Testis (tissue), 3 donors: Measurements from ENCODE around the gene RFX7. TPM values are rescaled to one million over a fixed set of nuclear protein-coding genes. Genes with fewer than 3 reads are reported as not detected.
"Not testable (repeated sequence)": the region's sequence is repeated elsewhere in the genome, so short reads cannot be mapped to it uniquely, and the experiment has no call there.

Experiments used
- DNase-seq: peaks from one replicate; pipeline ENCODE4 v3.0.0-alpha.2; 2019
- H3K27ac ChIP-seq, 2 donors: fragments of 200-600 bp; sonication (generic); one replicate each; pipeline ENCODE4 v1.5.1; 2019
- H3K27me3 ChIP-seq: fragments of 200-600 bp; sonication (generic); one replicate; pipeline ENCODE4 v1.5.1; 2019
- H3K36me3 ChIP-seq: fragments of 200-600 bp; sonication (generic); one replicate; pipeline ENCODE4 v1.5.1; 2017; ENCODE audit warnings: low read depth; ENCODE audit errors: missing control alignments
- H3K4me1 ChIP-seq: fragments of 200-600 bp; sonication (generic); one replicate; pipeline ENCODE4 v1.5.1; 2019
- H3K4me3 ChIP-seq, 2 donors: fragments of 200-600 bp; sonication (generic); one replicate each; pipeline ENCODE4 v1.5.1; 2017 to 2019
- H3K9me3 ChIP-seq: fragments of 200-600 bp; sonication (generic); one replicate; pipeline ENCODE4 v1.5.1; 2017
- CTCF ChIP-seq, 3 experiments: fragments of 450-650 bp in 2 of 3; fragments of 200-600 bp in 1 of 3; sonication (generic) in 1 of 3; IDR thresholded peaks; one replicate each; pipeline ENCODE4 v1.5.1; 2016 to 2019; ENCODE audit warnings: antibody characterized with exemption in 3 of 3, mild to moderate bottlenecking in 2 of 3, moderate library complexity in 1 of 3
- POLR2A ChIP-seq: fragments of 450-650 bp; IDR thresholded peaks from one replicate; pipeline ENCODE4 v1.6.1; 2017; ENCODE audit warnings: antibody characterized with exemption, mild to moderate bottlenecking, moderate library complexity
- WGBS, 2 donors: methylation state at CpG; one replicate each; pipeline ENCODE4 v1.1.5; 2018; 5-methylcytosine and 5-hydroxymethylcytosine counted together
- intact Hi-C: fragments of 100-400 bp; cut with DNase I; formaldehyde crosslinking; loops from one replicate; pipeline ENCODE4 v1.15.1; 2023; ENCODE audit warnings: low total_unique reads
- polyA plus RNA-seq: library from polyadenylated mRNA; stranded (reverse); fragments of 350-450 nt; fragmentation: Illumina TruSeq; extraction: RNeasy Lipid Tissue Mini Kit (QIAGEN cat#74804); gene quantifications from one replicate; pipeline ENCODE4 v1.2.3, GENCODE V29; 2014; ENCODE audit warnings: low read depth, low replicate concordance; ENCODE audit not compliant: insufficient read depth
- total RNA-seq, 2 donors: library from RNA; depleted of rRNA; stranded (reverse); fragments of >200 nt; gene quantifications; one replicate each; pipeline ENCODE4 v1.2.3, GENCODE V29; 2016

RFX7 gene
- total and polyA plus RNA-seq, 3 donors from 2014 or later, result 17.5 to 21.6 (median 19.7) TPM

GRCh38 chr15:56208185-56208584 is 35.5 kb downstream of the RFX7 start:
- no peaks in the 10 kb centered on the region for H3K36me3 ChIP-seq
- 78 to 79% methylated on average over 2 of the region's 2 CpGs for WGBS, 2 donors
- intact Hi-C loops, result no loop called here

GRCh38 chr15:56207711-56208110 is 36.0 kb downstream of the RFX7 start:
- 81 to 85% methylated on average over 1 of the region's 1 CpG for WGBS, 2 donors

More at GRCh38 chr15:56208185-56208584, 35.5 kb downstream of the RFX7 start:
- no peak overlapping the region for H3K27ac ChIP-seq
- no peaks in the 10 kb centered on the region for H3K4me1 ChIP-seq
- TF ChIP-seq CTCF (IDR thresholded peaks at IDR 0.05) (no peak), POLR2A (no peak)
- no peaks in the 10 kb centered on the region for H3K27me3 ChIP-seq
- H3K9me3 ChIP-seq, result no peaks in the 10 kb centered on the region
- DNase-seq, result no peak
- no peak overlapping the region for H3K4me3 ChIP-seq

GRCh38 chr15:56207092-56207491 is 36.6 kb downstream of the RFX7 start:
- Histone ChIP-seq H3K9me3 (no peaks in the 10 kb centered on the region), H3K27ac (no peak overlapping the region), H3K4me1 (no peaks in the 10 kb centered on the region), H3K36me3 (no peaks in the 10 kb centered on the region), H3K27me3 (no peaks in the 10 kb centered on the region), H3K4me3 (no peak overlapping the region)
- no peak for DNase-seq
- intact Hi-C loops, result no loop called here
- TF ChIP-seq CTCF (IDR thresholded peaks at IDR 0.05) (no peak), POLR2A (no peak)

More at GRCh38 chr15:56207711-56208110, 36.0 kb downstream of the RFX7 start:
- no peak overlapping the region for H3K4me3 ChIP-seq
- no peak overlapping the region for H3K27ac ChIP-seq
- H3K4me1 ChIP-seq, result no peaks in the 10 kb centered on the region
- no peaks in the 10 kb centered on the region for H3K36me3 ChIP-seq
- TF ChIP-seq POLR2A (no peak), CTCF (IDR thresholded peaks at IDR 0.05) (no peak)
- no peaks in the 10 kb centered on the region for H3K27me3 ChIP-seq
- DNase-seq, result no peak
- no peaks in the 10 kb centered on the region for H3K9me3 ChIP-seq
- intact Hi-C loops, result no loop called here

- Histone ChIP-seq H3K27ac (no peak overlapping the region), H3K4me3 (no peak overlapping the region), H3K27me3 (no peaks in the 10 kb centered on the region), H3K36me3 (no peaks in the 10 kb centered on the region), H3K4me1 (no peaks in the 10 kb centered on the region), H3K9me3 (no peaks in the 10 kb centered on the region)
- DNase-seq, result no peak
- intact Hi-C loops, result no loop called here
- TF ChIP-seq CTCF (IDR thresholded peaks at IDR 0.05) (no peak), POLR2A (no peak)
Observed at GRCh38 chr15:56205061-56205876, 38.4 kb downstream of the RFX7 start.

GRCh38 chr15:56203312-56203922 is 40.3 kb downstream of the RFX7 start:
- H3K27me3 ChIP-seq, H3K4me3 ChIP-seq, H3K4me1 ChIP-seq, H3K36me3 ChIP-seq, H3K9me3 ChIP-seq, intact Hi-C loops, H3K27ac ChIP-seq, DNase-seq: not testable (repeated sequence)
- 83% methylated on average over 4 of the region's 4 CpGs for WGBS, 2 donors
